AG08395 (cell line): ENCODE measurements around the gene SCMH1.

Experiments used
- DNase-seq: peaks from one replicate; pipeline ENCODE4 v3.0.0; 2012; ENCODE audit warnings: mixed read lengths, low spot score

The SCMH1 gene

GRCh38 chr1:40998668-40999067 lies 243.4 kb downstream of the SCMH1 start:
- no peak for DNase-seq

DNA sequence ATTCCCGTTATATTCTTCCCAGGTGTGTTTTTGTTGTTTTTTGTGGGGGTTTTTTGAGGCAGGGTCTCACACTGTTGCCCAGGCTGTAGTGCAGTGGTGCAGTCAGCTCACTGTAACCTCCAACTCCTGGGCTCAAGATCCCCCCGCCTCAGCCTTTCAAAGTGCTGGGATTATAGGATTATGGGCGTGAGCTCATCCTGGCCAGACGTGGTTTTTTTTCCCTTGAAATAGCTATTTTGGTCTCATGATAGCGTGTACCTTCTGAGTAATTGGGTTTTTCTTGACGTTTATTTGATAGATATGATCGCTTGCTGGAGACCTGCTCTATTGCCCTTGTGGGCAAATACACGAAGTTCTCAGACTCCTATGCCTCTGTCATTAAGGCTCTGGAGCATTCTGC lies 245.0 kb downstream of the SCMH1 start:
- no peak for DNase-seq

GRCh38 chr1:40989066-40989465 lies 253.0 kb downstream of the SCMH1 start:
- DNase-seq, result no peak

DNA sequence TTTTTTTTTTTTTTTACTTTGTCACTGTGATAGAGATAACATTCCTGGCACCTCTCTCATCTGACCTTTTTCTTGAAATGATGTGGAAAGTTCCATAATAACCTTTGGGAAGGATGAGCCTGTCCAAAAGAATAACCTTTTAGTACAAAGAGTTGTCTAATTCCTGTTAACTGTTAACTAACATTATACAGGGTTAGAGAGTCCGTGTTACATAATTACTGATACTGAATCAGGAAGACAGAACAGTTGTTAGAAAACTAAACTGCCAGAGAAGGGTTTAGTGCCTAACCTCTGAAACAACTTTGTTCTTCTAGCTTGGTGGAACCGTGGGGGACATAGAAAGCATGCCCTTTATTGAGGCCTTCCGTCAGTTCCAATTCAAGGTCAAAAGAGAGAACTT lies 253.8 kb downstream of the SCMH1 start:
- no peak for DNase-seq

GRCh38 chr1:40987439-40988276 lies 254.4 kb downstream of the SCMH1 start:
- DNase-seq, result no peak

- DNase-seq, result no peak
Observed at GRCh38 chr1:40986956-40987355, 255.2 kb downstream of the SCMH1 start.

DNA sequence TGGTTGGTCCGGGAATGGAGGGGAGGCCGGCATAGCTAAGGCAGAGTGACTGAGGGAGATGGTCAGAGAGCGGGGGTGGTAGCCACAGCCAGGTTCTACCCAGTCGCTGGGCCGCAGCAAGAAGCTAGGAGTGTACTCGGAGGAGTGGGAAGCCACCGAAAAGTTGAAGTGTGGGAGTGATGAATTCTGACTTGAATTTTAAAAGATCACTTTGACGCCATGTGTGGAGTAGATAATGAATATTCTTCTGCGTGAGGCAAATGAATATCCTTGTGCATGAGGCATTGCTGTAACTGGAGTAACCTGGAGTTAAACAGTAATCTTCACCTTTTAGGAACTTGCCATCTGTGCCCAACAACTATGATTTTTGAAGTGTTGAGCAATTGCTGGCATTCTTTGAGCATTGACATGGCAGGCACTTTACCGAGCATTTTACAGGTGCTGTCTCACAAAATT lies 255.8 kb downstream of the SCMH1 start:
- no peak for DNase-seq

DNA sequence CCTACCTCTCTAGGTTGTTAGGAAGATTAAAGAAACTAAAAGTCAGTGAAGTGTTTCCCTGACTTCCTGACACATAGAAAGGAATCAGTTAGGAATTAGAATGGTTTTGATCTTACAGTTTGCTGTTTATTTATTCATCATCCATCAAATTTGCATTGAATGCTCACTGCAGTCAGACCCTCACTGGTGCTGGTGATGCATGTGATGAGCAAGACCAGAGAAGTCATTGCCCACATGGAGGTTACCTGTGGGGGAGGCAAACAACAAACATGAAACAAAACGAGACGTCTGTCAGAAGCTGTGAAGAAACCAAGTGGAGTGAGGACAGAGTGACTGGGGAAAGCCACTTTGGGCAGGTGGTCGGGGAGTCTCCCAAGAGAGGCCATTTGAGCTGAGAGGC lies 256.2 kb downstream of the SCMH1 start:
- no peak for DNase-seq

GRCh38 chr1:40985161-40985560 lies 256.9 kb downstream of the SCMH1 start:
- no peak for DNase-seq

DNA sequence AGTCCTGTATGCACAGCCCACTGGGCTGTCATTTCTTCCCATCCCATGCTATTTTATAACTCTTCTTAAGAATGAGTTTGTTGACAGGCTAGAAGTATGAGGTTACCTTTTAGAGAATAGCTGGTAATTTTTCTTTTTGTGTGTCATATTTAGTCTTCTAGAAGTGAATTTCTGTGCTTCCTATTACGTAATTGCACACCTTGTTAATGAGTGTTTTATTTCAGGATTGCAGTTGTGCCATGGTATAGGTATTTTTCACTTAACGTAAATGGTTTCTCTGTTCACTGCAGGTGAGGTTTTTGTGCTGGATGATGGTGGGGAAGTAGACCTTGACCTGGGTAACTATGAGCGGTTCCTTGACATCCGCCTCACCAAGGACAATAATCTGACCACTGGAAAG lies 257.6 kb downstream of the SCMH1 start:
- no peak for DNase-seq

DNA sequence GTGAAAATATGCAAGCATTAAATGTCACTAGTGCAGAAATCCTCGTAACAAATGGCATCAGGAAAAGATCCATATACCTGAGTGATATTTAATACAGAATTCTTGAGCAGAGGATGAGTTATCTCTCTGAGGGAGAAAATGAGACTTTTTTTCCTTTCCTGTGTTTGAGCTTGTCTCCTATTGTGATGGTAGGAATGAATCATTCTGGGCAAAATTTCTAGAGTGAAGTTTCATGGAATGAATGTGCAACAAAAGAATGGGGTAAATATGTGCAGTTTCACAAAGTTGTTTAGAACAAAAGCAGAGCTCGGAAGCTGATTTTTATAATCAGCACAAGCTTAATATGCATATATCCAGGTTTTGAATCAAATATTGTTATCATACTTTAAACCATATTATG lies 258.0 kb downstream of the SCMH1 start:
- DNase-seq, result peak; percentile 51

GRCh38 chr1:40983286-40983685 lies 258.8 kb downstream of the SCMH1 start:
- no peak for DNase-seq

GRCh38 chr1:40982721-40983120 lies 259.4 kb downstream of the SCMH1 start:
- no peak for DNase-seq

- DNase-seq, result no peak
Observed at GRCh38 chr1:40981691-40982448, 260.2 kb downstream of the SCMH1 start.

- DNase-seq, result no peak
Observed at GRCh38 chr1:40980453-40981121, 261.5 kb downstream of the SCMH1 start.

GRCh38 chr1:40980068-40980452 lies 262.0 kb downstream of the SCMH1 start:
- no peak for DNase-seq

DNA sequence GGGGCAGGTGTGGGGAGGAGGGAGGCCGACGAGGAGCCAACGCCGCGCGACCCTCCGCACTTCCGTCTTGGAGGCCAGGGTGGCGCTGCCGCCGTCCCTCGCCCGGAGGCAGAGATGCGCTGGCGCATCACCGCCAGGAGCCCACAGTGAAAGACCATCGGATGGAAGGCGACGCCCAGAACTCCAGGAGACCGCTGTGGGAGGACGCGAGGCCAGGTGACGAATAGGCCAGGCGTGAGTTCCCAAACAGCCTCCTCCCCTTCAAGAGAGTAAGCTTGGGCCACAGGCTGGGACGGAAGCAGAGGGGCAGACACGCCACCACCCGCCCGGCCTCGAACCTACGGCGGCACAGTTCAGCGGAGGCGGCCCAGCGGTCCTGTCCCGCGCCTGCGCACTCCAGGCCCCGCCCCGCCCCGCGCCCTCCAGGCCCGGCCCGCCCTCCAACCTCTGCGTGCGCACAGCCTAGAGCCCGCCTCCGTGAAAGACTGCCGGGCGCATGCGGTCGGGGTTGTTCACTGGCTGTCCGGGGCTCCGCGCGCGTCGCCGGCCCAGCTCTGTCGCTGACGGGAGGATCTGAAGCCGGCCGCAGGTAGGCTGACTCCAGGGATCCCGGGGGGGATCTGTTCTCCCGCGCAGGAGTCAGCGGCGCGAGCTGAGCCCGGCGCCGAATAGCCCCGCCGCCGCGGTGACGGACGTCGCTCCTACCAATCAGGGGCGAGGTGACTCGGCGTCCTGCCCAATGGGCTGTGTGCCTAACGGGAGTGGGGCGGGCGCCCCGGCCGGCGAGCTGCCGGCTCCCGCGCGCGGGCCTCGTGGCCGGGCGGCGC lies 262.7 kb downstream of the SCMH1 start, which contains the start of gene CTPS1:
Gene CTPS1, plus strand, starts transcription at position 456 of the 827 bp plus-strand sequence. CDS start 3,595 bp downstream, outside the sequence.
- peak; percentile 98 for DNase-seq

- no peak for DNase-seq
Observed at GRCh38 chr1:40978886-40979240, 263.2 kb downstream of the SCMH1 start.

GRCh38 chr1:40977716-40978115 lies 264.4 kb downstream of the SCMH1 start:
- DNase-seq, result no peak
